ENCODE results near the gene APOH.

GRCh38 chr17:66260688-66261087 is 31.5 kb upstream of the APOH start:
- TF ChIP-seq CTCF (IDR thresholded peaks at IDR 0.05), result no peak
- TF ChIP-seq POLR2A (IDR thresholded peaks at IDR 0.05), result no peak
